GM10847 (cell line): ENCODE data around the gene PIGU.

ENCODE experiments used
- POLR2A ChIP-seq: IDR thresholded peaks from 2 replicates; pipeline ENCODE4 v1.6.1; 2011; ENCODE audit not compliant: insufficient read length; ENCODE audit errors: extremely low read depth

Gene PIGU

DNA sequence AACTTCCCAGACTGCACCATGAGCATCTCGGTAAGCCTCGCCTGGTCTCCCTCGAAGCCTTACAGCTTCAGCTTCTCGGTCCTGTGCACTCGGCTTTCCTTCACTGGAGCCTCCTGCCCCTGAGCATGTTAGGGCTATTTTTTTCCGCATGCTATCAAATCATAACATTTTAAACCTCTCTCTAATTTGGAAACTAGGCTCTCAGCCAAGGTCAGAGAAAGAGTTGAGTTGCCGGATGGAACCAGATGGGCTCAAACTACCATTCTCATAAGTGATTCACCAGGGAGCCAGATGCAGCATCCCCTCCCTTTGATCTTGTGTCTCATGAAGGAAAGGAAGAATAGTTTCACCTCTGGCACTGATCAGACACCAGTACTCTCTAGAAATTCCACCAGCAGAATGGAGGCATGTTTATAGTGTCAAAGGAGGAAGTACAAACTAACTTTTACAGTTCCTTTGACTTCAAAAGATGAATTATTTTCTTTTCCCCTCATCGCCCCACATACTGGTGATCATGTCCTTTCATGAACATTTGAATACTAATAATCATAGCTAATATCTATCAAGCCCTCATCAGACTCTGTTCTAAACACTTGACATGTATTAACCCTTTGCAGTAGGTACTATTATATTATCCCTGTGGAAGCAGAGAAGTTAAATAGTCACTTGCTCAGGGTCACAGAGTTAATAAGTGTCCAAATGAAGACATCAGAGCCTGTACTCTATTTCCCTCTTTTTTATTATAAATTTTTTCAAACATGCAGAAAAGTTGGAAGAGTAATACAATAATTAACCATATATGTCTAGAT lies 71.7 kb downstream of the PIGU start:
- no peak for TF ChIP-seq POLR2A

- TF ChIP-seq POLR2A = no peak
These were observed 75.8 kb downstream of the PIGU start for GRCh38 chr20:34600892-34601653.

DNA sequence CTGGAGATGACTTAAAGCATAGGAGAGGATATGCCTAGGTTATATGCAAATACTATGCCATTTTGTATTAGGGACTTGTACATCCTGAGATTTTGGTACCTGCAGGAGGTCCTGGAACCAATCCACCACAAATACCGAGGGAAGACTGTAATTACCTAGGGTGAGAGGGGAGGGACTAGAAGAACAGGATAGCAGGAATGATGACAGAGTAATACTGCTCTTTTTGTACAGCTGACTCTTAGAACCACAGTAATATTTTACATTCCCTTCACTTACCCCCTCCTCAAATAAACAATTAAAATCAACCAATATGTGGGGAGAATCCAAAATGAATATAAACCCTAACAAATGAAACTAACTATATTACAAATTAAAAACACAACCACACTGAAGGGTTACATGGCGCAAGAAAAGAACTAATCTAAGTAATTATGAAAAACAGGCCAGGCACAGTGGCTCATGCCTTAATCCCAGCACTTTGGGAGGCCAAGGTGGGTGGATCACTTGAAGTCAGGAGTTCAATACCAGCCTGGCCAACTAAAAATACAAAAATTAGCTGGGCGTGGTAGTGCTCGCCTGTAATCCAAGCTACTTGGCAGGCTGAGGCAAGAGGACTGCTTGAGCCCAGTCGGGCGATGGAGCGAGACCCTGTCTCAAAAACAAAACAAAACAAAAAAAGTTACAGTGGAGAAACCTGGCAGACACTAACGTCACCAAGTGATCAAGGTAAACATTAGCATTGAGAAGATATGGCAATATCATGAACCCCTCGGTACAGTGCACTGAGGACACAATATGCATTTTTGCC lies 81.3 kb downstream of the PIGU start:
- TF ChIP-seq POLR2A = no peak

- TF ChIP-seq POLR2A = no peak
These were observed 90.3 kb downstream of the PIGU start for GRCh38 chr20:34586488-34587163.

GRCh38 chr20:34585019-34585418 lies 91.9 kb downstream of the PIGU start:
- no peak for TF ChIP-seq POLR2A

DNA sequence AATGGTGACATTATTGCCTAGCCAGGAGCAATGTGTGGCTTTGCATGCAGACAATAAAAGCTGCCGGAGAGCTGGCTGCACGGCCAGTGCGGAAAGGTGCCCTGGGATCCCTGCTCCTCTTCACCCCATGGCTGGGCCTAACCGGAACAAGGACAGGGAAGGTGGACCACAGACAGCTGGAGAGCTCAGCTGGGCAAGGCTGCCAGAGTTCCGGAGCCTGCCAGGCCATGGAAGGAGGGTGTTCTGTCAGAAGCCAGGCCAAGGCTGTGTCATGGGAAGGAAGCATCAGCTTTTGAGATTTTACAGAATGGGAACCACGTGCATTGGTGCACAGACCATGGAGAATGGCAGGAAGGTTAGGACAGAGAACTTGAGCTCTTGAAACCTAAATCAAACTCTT lies 93.3 kb downstream of the PIGU start:
- no peak for TF ChIP-seq POLR2A

- TF ChIP-seq POLR2A = no peak
These were observed 94.0 kb downstream of the PIGU start for GRCh38 chr20:34582911-34583310.

DNA sequence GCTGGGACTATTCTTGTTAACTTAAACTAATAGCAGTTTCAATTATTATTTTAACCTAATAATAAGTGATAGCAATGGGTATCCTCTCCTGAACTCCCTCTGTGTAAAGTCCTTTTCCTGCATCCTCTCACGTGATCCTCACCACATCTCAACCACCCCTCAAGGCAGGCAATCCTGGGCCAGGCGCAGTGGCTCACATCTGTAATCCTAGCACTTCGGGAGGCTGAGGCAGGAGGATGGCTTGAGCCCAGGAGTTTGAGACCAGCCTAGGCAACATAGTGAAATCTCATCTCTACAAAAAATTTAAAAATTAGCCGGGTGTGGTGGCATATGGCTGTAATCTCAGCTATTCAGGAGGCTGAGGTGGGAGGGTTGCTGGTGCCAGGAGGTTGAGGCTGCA lies 94.7 kb downstream of the PIGU start:
- TF ChIP-seq POLR2A = no peak

DNA sequence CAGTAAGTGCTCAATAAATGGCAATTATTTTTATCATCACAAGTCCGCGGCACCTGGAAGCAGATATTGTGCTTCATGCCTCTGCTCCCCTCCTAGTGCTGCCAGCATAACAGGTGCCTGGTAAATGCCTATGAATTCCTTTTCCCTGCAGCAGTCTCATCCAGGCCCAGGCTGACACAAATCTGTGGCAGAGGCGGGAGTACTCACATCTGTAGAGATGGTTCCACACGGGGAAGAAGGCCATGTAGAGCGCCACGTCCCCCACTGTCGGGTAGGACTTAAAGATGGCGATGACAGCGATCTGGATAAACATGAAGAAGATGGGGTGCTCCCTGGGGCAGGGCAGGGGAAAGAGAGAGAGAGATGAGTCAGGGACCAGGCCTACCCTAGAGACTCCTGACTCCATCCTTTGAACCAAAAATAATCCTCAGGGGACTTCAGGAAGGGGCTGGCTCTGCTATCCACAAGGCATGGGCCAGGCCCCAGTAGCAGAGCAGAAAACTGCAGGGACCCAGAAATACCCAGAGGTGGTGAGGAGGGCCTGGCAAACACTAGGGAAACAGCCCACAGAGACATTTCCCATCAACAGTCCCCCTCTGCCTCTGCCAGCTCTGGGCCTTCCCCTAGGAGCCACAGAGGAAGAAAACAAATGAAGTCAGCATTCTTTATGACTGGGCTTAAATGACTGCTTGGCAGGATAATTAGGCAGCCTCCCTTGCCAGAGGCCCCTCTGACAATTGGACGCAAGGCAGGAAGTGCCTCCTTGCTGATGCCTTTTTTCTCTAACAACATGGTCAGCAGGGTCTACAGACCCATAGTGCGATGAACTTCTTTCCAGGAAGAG lies 95.3 kb downstream of the PIGU start:
- no peak for TF ChIP-seq POLR2A

- TF ChIP-seq POLR2A = no peak
These were observed 96.6 kb downstream of the PIGU start for GRCh38 chr20:34579979-34580940.

DNA sequence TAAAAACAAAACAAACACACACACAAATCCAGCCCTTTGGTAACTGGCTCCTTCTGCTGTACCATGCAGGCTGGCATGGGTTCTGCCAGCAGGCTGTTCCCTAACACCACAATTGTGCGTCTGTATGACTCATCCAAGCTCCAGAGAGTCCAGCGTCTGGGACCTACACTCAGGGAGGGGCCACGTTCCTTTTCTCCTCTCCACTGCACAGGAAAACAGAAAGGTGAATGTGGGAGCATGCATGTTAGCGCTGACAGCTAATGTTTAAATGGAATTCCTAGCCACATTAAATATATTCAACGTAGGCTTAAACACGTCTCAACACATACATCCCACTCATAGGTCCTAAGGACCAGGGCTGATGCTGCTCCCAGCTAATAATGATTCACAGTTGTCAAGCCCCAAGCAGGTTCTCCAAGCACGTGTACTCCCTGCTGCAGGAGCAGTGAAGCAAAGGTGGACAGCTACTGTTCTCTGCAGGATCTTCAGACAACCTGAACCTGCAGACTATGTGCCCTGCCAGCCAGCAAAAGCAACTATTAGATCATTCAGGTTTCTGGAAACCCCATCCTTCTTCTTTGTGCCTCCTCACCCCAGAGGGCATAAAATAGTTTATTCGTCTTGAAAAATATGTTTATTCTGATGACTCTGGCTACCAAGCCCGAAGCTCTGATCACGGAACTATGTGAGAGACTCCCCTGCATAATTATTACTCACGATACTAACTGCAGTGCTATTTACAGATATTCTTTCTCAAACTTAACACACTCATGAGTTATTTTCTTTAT lies 97.5 kb downstream of the PIGU start:
- TF ChIP-seq POLR2A = no peak

GRCh38 chr20:34578521-34578920 lies 98.4 kb downstream of the PIGU start:
- TF ChIP-seq POLR2A = no peak
